HepG2 (cell line): ENCODE measurements around the gene SAE1. TPM values are rescaled to one million over a fixed set of nuclear protein-coding genes. Genes with fewer than 3 reads are reported as not detected.

ENCODE experiments used
- ATRX ChIP-seq: sonication (generic); formaldehyde crosslinking; IDR thresholded peaks from 2 replicates; pipeline ENCODE4 v1.4.0; 2020; ENCODE audit warnings: missing genetic modification reagents, borderline replicate concordance
- GABPB1 ChIP-seq: IDR thresholded peaks from 2 replicates; pipeline ENCODE4 v1.6.1; 2016; ENCODE audit warnings: mild to moderate bottlenecking, missing genetic modification reagents, moderate library complexity, missing compliant biosample characterization
- HNF4A ChIP-seq: sonication (generic); formaldehyde crosslinking; IDR thresholded peaks from 2 replicates; pipeline ENCODE4 v1.4.0; 2020; ENCODE audit warnings: missing genetic modification reagents
- KDM3A ChIP-seq: IDR thresholded peaks from 2 replicates; pipeline ENCODE4 v1.6.1; 2018; ENCODE audit warnings: low read depth, missing compliant biosample characterization
- MAZ ChIP-seq, 2 experiments: sonication (generic) in 1 of 2; formaldehyde crosslinking in 1 of 2; IDR thresholded peaks; 2 replicates each; pipeline versions ENCODE4 v1.5.0 to v1.6.1; 2012 to 2020; ENCODE audit warnings: low read depth in 2 of 2, mild to moderate bottlenecking in 2 of 2, borderline replicate concordance in 1 of 2, improper control_type of control experiment in 1 of 2, low read length in 1 of 2, missing genetic modification reagents in 1 of 2, moderate library complexity in 1 of 2
- PPARG ChIP-seq: conservative IDR thresholded peaks from 2 replicates; pipeline ENCODE4 v1.6.1; 2016; ENCODE audit warnings: missing biosample characterization, missing genetic modification reagents
- RNF2 ChIP-seq: fragments of 450-650 bp; conservative IDR thresholded peaks from 2 replicates; pipeline ENCODE4 v1.6.1; 2016; ENCODE audit warnings: low read depth
- SAFB2 ChIP-seq: sonication (generic); formaldehyde crosslinking; IDR thresholded peaks from 2 replicates; pipeline ENCODE4 v1.5.1; 2020; ENCODE audit warnings: missing genetic modification reagents, low read depth, mild to moderate bottlenecking, borderline replicate concordance
- SATB2 ChIP-seq: sonication (generic); formaldehyde crosslinking; IDR thresholded peaks from 2 replicates; pipeline ENCODE4 v1.5.0; 2020; ENCODE audit warnings: missing genetic modification reagents
- ZNF230 ChIP-seq: sonication (generic); formaldehyde crosslinking; IDR thresholded peaks from 2 replicates; pipeline ENCODE4 v1.4.0; 2020; ENCODE audit warnings: mild to moderate bottlenecking, missing genetic modification reagents
- polyA plus RNA-seq, 8 experiments: library from polyadenylated mRNA; depleted of rRNA in 3 of 8; stranded (reverse) in 7 of 8; unstranded in 1 of 8; fragments of >200 nt; fragmentation: Illumina TruSeq in 4 of 8; extraction: Trizol in 4 of 8; gene quantifications; 2 replicates each; pipeline versions ENCODE4 v1.2.1 to v1.2.3, GENCODE V29; 2011 to 2016; ENCODE audit warnings: low read depth in 4 of 8, missing spikeins in 1 of 8, mixed read lengths in 1 of 8; ENCODE audit not compliant: insufficient read depth in 1 of 8
- total RNA-seq, 5 experiments: library from RNA; depleted of rRNA; stranded (reverse); fragments of >200 nt; fragmentation: Illumina TruSeq; extraction: Trizol; gene quantifications; 2 replicates each; pipeline ENCODE4 v1.2.3, GENCODE V29; 2016; ENCODE audit warnings: low read depth in 1 of 5
- TF ChIP-seq, protein P1 (sequence below): sonication (generic); formaldehyde crosslinking; IDR thresholded peaks from 2 replicates; pipeline ENCODE4 v1.4.0; 2020; ENCODE audit warnings: missing genetic modification reagents
- TF ChIP-seq, protein P2 (sequence below): sonication (generic); formaldehyde crosslinking; IDR thresholded peaks from 2 replicates; pipeline ENCODE4 v1.5.1; 2020; ENCODE audit warnings: mild to moderate bottlenecking, missing genetic modification reagents, moderate library complexity
- TF ChIP-seq, protein P3 (sequence below): sonication (generic); formaldehyde crosslinking; IDR thresholded peaks from 2 replicates; pipeline ENCODE4 v1.8.0; 2023; ENCODE audit warnings: mild to moderate bottlenecking, missing genetic modification reagents
- TF ChIP-seq, protein P4 (sequence below): sonication (generic); formaldehyde crosslinking; IDR thresholded peaks from 2 replicates; pipeline ENCODE4 v1.9.0; 2021; ENCODE audit warnings: missing genetic modification reagents, borderline replicate concordance
- TF ChIP-seq, protein P5 (sequence below): sonication (generic); formaldehyde crosslinking; IDR thresholded peaks from 2 replicates; pipeline ENCODE4 v1.5.0; 2020; ENCODE audit warnings: missing genetic modification reagents
- TF ChIP-seq, protein P6 (sequence below): sonication (generic); formaldehyde crosslinking; conservative IDR thresholded peaks from 2 replicates; pipeline ENCODE4 v1.5.0; 2020; ENCODE audit warnings: missing genetic modification reagents
- TF ChIP-seq, protein P7 (sequence below): sonication (generic); formaldehyde crosslinking; IDR thresholded peaks from 2 replicates; pipeline ENCODE4 v1.4.0; 2020; ENCODE audit warnings: mild to moderate bottlenecking, missing genetic modification reagents

SAE1 gene
- total and polyA plus RNA-seq, 2 of the 13 experiments (the other 11 are each of a cell fraction or from before 2014, with no cell fraction given): 87.6 to 197 TPM

DNA sequence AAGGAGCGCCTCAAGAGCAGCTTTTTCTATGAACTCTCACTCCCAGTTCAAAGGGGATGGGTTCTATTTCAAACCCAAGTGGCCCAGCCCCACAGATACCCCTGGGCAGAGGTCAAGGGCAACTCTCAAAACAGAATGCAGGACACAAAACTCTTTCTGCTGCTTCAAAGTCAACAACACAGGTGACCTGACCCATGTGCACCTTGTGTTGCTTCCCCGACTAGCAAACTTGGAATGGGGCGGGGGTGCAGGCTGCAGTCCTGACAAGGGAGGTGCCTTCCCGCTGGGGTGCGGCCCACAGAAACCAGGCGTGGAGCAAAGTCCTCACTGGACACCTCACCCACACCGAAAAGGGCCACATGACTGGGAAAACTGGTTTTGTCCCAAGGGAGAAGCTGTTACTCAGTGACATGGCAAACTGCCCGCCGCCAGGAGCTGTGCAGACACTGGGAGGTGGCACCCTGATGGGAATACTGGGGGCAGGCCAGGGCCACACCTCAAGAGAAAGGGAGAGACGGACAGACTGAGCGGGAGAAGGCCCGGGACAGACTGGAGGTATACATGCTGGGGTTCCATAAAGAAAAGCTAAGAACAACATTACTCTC is 34.4 kb upstream of the SAE1 start (continued):
- TF ChIP-seq, protein P1, sequence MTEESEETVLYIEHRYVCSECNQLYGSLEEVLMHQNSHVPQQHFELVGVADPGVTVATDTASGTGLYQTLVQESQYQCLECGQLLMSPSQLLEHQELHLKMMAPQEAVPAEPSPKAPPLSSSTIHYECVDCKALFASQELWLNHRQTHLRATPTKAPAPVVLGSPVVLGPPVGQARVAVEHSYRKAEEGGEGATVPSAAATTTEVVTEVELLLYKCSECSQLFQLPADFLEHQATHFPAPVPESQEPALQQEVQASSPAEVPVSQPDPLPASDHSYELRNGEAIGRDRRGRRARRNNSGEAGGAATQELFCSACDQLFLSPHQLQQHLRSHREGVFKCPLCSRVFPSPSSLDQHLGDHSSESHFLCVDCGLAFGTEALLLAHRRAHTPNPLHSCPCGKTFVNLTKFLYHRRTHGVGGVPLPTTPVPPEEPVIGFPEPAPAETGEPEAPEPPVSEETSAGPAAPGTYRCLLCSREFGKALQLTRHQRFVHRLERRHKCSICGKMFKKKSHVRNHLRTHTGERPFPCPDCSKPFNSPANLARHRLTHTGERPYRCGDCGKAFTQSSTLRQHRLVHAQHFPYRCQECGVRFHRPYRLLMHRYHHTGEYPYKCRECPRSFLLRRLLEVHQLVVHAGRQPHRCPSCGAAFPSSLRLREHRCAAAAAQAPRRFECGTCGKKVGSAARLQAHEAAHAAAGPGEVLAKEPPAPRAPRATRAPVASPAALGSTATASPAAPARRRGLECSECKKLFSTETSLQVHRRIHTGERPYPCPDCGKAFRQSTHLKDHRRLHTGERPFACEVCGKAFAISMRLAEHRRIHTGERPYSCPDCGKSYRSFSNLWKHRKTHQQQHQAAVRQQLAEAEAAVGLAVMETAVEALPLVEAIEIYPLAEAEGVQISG (CRISPR knock-in tag): peak; percentile 21; the same call in 1 of the 2 replicates
- TF ChIP-seq, protein P2, sequence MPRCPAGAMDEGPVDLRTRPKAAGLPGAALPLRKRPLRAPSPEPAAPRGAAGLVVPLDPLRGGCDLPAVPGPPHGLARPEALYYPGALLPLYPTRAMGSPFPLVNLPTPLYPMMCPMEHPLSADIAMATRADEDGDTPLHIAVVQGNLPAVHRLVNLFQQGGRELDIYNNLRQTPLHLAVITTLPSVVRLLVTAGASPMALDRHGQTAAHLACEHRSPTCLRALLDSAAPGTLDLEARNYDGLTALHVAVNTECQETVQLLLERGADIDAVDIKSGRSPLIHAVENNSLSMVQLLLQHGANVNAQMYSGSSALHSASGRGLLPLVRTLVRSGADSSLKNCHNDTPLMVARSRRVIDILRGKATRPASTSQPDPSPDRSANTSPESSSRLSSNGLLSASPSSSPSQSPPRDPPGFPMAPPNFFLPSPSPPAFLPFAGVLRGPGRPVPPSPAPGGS: peak; percentile 57; the same call in 1 of the 2 replicates
- TF ChIP-seq ZNF230 (CRISPR knock-in tag) (no peak; the same call in 1 of the 2 replicates), RNF2 (no peak), MAZ (IDR thresholded peaks at IDR 0.05; ENCODE audit: borderline replicate concordance, low read depth, low read length) (peak; percentile 72), MAZ (CRISPR knock-in tag; IDR thresholded peaks at IDR 0.05; ENCODE audit: low read depth) (peak; percentile 66; the same call in 1 of the 2 replicates), HNF4A (peak; percentile 99), ATRX (CRISPR knock-in tag) (no peak), KDM3A (CRISPR knock-in tag) (peak; percentile 39; the same call in 1 of the 2 replicates), SATB2 (CRISPR knock-in tag) (no peak), PPARG (CRISPR knock-in tag) (peak; percentile 89), SAFB2 (no peak), GABPB1 (0 out of 2 replicates have a peak, but pooled peaks have one; percentile 45)
- TF ChIP-seq, protein P3, sequence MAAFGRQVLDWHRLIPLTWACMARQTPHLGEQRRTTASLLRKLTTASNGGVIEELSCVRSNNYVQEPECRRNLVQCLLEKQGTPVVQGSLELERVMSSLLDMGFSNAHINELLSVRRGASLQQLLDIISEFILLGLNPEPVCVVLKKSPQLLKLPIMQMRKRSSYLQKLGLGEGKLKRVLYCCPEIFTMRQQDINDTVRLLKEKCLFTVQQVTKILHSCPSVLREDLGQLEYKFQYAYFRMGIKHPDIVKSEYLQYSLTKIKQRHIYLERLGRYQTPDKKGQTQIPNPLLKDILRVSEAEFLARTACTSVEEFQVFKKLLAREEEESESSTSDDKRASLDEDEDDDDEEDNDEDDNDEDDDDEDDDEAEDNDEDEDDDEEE (CRISPR knock-in tag): peak; percentile 14; the same call in 1 of the 2 replicates
- TF ChIP-seq, protein P4, sequence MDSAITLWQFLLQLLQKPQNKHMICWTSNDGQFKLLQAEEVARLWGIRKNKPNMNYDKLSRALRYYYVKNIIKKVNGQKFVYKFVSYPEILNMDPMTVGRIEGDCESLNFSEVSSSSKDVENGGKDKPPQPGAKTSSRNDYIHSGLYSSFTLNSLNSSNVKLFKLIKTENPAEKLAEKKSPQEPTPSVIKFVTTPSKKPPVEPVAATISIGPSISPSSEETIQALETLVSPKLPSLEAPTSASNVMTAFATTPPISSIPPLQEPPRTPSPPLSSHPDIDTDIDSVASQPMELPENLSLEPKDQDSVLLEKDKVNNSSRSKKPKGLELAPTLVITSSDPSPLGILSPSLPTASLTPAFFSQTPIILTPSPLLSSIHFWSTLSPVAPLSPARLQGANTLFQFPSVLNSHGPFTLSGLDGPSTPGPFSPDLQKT: no peak
- TF ChIP-seq, protein P5, sequence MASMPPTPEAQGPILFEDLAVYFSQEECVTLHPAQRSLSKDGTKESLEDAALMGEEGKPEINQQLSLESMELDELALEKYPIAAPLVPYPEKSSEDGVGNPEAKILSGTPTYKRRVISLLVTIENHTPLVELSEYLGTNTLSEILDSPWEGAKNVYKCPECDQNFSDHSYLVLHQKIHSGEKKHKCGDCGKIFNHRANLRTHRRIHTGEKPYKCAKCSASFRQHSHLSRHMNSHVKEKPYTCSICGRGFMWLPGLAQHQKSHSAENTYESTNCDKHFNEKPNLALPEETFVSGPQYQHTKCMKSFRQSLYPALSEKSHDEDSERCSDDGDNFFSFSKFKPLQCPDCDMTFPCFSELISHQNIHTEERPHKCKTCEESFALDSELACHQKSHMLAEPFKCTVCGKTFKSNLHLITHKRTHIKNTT: no peak
- TF ChIP-seq, protein P6, sequence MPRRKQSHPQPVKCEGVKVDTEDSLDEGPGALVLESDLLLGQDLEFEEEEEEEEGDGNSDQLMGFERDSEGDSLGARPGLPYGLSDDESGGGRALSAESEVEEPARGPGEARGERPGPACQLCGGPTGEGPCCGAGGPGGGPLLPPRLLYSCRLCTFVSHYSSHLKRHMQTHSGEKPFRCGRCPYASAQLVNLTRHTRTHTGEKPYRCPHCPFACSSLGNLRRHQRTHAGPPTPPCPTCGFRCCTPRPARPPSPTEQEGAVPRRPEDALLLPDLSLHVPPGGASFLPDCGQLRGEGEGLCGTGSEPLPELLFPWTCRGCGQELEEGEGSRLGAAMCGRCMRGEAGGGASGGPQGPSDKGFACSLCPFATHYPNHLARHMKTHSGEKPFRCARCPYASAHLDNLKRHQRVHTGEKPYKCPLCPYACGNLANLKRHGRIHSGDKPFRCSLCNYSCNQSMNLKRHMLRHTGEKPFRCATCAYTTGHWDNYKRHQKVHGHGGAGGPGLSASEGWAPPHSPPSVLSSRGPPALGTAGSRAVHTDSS (CRISPR knock-in tag): no peak
- TF ChIP-seq, protein P7, sequence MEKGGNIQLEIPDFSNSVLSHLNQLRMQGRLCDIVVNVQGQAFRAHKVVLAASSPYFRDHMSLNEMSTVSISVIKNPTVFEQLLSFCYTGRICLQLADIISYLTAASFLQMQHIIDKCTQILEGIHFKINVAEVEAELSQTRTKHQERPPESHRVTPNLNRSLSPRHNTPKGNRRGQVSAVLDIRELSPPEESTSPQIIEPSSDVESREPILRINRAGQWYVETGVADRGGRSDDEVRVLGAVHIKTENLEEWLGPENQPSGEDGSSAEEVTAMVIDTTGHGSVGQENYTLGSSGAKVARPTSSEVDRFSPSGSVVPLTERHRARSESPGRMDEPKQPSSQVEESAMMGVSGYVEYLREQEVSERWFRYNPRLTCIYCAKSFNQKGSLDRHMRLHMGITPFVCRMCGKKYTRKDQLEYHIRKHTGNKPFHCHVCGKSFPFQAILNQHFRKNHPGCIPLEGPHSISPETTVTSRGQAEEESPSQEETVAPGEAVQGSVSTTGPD (CRISPR knock-in tag): peak; percentile 64; the same call in 1 of the 2 replicates
